Activated CD8-positive, alpha-beta memory T cell treated with anti-CD3 and anti-CD28 coated beads for 4 hours (primary cell): ENCODE data around the gene GLS.
"Not testable (repeated sequence)": the region's sequence is repeated elsewhere in the genome, so short reads cannot be mapped to it uniquely, and the experiment has no call there.

Experiments
- DNase-seq, 2 donors: peaks; one replicate each; pipeline ENCODE4 v3.0.0-alpha.2; 2020; ENCODE audit warnings: low read depth in 2 of 2

The GLS gene

DNA sequence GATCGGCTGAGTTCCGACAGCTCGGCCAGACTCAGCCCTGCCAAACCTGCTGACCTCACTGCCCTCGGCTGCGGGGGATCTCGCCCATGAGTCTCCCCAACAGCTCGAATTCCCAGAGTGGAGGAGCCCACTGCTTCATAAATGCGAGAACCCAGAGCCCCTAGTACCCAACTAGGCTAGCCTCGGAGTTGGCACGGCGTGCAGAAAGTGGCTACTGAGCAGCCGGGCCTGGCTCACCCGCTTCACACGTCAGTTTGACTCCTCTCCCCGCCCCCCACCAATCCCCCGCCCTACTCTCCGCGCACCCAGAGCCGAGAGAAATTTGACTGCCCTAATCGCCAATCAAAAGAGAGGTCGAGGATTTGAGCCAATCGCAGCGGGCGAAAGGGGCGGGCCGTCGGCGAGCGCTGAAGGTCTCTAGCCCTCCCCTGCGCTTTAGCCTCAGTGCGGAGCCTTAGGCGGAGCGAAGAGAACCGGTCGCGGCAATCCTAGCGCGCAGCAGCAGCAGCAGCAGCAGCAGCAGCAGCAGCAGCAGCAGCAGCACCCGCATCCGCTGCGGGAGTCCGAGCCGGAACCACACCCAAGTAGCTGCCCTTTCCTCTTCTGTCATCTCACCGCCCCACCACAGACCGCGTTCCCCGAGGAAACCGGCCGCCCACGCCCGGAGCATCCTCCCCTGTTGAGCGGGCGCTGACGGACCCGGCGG is at the start of gene GLS:
Gene GLS (plus strand): TSS at position 444 of the 706 bp plus-strand sequence. CDS start 264 bp downstream, outside the sequence.
- DNase-seq: peak; percentile 86 to 94

DNA sequence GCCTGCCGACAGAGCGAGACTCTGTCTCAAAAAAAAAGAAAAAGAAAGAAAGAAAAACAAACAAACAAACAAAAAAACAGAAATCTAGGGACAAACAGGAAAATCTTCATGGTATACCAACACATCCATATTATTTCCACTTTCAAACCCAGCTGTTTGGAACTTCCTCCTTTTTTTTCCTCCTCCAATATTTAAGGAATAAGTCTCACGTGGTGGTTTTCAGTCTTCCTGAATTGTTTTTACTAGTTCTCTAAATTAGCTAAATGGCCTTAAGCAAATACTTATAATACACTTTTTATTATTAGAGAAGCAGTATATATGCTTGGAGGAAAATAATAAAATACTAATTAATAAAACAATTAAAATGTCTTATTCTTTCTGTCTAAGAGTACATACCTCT is 48.7 kb upstream of the GLS start:
- no peak for DNase-seq

DNA sequence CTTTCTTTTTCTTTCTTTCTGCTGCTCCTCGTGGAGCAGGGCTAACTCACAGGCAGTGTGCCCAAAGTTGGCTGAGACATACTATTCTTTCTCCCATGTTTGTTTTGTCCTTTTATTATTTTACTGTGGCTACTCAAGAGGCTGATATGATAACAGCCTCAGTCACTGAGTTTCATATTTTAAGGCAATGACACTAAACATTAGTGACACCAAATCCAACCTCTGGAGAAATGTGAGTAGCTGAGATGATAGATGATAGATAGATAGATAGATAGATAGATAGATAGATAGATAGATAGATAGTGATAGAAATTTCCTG is 45.8 kb upstream of the GLS start:
- DNase-seq: no peak

DNA sequence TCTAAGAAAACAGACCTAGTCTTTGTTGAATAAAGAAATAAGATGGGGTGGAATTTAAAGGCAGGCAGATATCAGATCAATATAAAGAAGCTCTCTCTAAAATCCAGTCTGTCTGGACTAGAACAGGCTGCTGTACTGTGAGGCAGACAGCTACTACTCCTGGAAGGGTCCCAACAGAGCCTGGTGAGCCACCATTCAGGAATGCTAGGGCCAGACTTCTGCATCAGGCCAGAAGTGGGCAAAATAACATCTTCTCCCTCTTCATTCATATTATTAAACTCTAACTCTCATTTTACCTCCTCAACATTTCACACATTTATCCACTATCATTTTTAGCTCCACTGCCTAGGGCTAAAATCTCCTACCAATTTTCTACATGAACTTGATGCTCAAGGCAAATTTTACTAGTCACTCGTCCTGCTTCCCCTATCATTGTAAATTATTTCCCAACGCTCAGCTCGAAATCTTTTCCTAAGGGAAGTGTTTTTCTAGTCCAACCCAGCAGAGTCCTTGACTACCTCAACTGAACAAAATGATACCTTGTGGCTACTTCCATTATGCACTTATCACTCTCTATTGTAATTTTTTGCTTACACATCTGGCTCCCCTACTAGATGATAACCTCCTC is 45.2 kb upstream of the GLS start:
- DNase-seq: no peak

DNA sequence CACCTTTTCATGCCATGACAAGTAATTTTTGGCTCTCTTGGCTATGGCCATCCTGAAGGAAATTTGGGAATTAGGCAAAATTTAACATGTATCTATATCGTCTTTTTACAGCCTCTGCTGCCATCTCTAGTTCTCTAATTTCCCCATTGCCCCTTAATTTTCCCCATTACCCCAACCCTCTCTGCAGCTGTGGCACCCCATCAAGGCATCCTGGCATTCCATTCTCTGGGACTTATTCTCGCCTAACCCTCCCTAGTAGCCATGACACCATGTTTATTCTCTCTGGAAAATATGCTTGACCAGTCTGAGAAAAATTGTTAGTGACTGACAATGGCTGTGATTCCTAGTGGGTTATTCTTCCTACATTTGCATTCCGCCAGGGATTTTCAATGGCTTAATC is 43.9 kb upstream of the GLS start:
- no peak for DNase-seq

DNA sequence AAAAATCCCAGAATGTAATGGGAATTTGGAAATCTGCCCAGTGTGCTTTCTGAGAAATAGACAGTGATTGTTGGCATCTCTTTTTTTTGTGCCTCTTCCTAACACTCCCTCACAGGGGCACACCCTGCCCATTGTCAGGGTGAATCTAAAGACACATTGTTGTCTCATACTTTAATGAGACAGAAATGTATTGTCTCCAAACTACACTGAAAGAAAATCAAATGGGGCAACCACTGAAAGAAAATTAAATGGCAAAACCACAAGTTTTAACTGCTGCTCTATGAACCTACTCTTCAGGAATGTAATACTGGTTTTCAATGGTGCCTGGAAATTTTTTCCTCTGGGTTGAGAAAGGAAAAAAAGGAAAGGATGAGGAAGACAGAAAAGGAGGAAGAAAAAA is 43.2 kb upstream of the GLS start:
- no peak for DNase-seq

DNA sequence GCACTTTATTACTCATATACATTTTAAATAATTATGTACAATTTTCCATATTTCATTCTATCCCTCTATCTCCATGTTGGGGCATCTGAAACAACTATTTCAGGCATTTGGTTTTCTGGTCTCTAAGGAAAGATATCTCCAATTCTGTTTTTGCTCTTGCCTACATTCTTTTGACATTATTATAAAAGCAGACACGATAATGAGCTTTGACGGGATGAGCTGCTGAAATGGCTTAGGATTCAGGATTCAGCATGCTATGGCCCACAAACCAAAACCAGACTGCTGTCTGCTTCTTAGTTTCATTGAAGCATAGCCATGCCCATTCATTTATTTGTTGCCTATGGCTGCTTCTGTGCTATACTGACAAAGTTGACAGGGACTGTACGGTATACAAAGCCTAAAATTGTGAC is 42.7 kb upstream of the GLS start:
- no peak for DNase-seq

DNA sequence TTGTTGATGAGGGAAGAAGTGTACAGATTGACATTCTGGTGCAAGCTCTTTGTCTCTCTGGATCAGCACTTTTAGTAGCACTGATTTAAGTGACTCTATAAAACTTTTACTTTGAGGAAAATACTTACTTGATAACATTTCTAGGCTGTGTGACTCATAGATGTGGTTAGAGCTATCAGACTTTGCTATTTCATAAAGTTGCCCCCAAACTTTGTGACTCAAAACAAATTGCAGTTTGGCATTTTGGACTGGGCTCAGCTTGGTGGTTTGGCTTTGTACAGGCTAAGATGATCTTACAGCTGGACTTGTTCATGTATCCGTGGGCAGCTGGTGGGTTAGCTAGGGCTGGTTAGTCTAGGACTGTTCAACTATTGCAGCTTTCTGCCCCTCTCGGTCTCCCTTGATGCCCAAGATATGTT is 42.1 kb upstream of the GLS start:
- DNase-seq: no peak

DNA sequence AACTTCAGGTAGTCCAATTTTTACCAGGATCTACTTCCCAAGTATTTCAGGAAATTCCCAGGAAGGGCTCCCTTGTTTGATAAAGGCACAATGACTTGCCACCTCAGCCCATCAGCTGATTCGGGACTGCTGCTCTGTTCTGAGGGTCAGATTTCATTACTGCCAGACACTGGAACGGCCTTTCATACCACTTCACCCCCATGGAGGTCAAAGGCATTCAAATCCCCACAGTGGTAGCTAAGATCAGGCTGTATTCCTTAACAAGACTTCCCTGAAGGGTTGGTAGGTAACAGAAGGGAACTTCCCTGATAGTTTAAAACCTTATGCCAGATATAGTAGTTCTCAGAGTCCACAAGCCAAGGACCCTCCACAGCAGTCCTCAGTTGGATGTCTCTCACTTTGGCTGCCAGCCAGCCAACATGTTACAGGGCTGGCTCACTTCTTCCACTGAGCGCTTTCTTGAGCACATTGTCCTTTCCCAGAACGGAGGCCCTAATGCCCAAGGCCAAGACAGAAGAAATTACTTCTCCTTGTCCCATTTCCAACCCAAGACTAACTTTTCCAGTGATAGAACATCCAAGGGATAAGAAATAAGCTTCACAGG is 40.0 kb upstream of the GLS start:
- DNase-seq: no peak

DNA sequence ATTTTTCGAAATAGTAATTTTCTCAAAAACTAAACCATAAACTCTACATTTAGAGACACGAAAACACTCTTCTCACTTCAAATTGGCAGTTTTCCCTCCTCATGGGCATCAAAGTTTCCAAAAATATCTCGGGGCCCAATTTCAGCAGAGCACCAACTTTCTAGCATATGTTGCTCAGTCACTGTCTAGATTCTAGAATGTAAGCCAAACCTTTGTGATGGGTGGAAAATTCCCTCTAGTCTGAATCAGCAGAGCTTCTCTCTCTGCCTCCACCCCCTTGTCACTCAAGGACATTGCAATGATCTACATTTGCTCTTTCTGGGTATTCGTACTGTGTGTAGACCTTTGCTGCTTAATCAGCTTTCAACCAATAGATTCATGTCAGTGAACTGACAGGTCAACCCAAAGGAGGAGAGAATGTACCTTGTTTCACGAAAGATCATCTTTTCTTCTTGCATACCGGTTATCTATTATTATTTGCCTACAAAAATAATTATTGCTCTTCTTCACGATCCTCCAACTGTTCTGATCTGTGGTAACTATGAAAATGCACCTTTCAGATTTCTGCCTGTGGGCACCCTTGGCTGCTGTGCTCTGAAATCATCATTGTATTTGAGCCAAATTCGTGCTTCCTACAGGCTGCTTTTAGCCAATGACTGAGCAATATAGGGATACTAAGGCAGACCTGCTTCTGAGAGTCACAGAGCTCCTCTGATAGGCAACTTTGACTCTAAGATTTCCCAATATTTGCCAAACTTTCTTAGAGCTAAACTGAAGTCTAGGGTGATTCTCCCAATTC is 38.7 kb upstream of the GLS start:
- DNase-seq: no peak

DNA sequence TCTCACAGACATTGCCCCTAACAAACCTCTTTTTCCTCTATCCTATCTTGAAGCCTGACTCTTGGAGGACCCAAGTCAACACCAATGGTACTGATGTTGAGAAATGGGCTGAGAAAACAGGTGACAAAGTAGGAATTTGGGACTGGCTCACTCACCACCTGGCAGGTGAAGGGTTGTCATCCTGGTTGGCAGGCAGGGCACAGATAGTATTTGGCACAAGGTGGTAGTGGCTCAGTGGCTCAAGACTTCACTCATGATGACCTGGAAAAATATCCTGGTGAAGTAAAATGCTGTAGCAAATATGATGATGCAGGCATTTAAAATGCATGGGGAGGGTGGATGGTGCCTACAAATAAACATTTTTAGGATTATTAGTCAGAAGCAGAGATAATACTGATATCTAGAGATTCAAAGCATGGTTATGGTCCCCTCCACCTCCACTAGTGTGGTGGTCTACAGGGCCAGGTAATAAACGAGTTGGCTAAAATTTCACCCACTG is 38.0 kb upstream of the GLS start:
- DNase-seq: no peak

DNA sequence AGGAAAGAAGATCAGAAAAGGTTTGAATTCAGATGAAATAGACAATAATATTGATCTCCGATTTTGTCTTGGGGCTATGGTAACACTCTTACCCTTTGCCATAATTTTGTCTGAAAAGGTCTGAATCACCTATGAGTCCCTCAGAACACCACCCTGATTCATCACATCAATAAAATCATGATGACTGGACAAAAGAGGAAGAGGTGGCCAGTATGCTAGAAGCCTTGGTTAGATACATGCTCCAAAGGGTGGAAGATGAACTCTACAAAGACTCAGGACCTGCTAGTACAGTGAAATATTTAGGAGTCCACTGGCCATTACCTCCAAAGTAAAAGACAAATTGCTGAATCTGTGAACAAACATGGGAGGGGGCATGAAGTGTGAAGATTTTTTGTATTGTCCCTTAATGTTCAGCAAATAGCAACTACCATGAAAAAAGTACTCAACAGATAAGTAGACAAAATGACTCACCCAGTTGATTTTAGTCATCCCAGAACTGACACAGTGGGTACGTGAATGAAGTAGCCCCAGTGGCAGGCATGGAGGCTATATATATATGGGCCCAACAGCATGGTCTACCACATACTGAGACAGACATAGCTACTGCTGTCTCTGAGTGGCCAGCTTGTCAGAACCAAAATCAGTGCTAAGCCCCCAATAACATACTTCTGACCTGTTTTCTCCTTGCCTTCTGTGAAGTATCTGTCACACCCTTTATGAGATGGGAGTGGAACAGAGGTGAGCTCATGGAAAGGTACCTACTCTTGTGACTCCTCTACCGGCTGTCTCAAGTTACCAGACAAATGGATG is 36.5 kb upstream of the GLS start:
- no peak for DNase-seq

DNA sequence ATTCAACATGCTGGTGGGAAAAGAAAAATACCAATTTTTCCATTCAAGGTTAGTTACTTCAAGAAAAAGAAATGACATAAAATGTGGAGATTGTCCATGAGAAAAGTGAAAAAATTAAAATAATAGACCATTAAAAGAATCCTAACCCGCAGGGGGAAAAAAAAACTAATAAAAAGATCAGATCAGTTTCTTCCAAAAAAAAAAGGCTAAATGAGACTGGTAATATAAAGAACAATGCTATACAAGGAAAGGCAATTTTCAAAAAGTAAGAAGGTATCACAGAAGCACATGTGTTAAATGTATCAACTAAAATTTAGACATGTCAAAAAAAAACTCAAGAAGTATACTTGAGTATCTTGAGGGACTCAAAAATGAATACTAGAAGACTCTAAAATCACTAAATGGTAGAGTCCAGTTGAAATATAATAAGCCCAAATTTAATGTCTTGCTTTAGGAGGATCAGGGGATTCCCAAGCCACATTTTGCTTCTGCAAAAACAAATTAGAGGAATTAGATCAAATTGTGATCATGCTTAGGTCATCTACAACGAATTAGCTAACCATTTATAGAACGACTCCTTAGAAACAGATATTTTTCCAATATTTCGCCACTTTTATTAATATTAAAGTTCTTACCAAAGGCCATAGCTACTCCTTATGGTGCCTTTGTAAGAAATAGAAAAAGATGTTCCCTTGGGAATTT is 35.8 kb upstream of the GLS start:
- no peak for DNase-seq

DNA sequence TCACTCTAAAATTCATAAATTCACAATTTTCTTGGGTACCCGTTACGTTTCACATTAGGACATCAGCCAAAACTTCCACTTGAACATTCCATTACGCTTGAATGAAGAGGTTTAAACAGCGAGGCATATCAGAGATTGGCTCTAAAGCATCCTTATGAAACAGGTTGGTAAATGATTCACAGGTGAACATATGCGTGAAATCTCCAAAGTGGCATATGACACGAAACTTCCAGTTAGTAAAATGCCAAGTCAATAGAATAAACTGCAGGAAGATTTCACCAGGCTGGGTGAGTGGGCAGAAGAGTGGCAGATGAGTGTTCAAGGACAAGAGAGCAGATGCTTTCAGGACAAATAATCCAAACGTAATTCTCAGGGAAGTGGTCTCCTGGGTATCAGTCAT is 33.9 kb upstream of the GLS start:
- DNase-seq: no peak

DNA sequence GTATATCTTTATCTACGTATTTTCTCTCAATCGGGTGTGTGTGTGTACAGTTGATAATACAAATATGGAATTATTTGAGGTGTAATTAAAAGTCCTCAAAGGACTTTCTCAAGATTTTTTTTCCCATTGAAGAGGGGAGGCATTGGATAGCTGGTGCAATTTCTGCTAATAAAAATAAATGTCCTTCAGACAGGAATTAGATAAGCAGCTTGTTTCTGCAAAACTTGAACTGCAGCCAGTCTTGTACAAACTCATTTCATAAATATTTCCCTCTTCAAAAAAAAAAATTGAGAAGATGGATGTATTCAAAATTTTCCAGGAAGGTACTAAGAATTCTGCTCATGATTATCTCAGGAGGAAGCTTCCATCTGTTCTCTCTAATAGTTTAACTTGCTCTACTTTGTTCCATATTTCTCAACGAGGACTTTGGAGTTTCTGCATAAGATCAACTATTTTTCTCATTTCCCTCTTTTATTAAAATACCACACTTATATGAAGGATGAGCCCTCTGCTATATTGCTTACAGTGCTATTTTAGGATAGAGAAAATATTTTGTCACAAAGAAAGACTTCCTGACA is 33.0 kb upstream of the GLS start:
- DNase-seq: no peak

DNA sequence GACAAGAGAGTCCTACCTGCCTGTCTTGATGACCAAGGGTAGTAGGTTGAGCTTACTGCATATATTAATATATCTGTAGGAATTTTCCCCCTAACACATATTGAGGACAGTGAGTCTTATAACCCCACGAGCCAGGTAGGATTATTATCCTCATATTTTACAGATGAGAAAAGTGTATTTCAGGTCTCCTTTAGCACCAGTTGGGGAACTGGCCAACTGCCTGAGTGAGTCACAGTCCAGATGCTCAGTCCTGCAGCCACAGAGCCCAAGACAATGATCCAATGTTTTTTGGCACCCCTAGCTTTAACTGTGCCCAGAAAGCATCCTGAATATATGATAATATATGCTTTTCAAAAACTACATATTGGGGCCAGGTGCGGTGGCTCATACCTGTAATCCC is 30.8 kb upstream of the GLS start:
- no peak for DNase-seq

DNA sequence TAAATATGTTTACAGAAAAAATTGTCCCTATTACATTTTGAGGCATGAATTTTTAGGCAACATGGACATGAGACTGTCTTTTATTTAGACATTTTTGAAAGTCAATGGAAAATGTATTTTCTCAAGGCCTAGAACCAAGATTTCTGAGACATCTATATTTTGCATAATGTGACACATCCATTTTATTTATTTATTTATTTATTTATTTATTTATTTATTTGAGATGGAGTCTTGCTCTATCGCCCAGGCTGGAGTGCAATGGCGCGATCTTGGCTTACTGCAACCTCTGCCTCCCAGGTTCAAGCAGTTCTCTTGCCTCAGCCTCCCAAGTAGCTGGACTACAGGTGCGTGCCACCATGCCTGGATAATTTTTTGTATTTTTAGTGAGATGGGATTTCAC is 27.6 kb upstream of the GLS start:
- DNase-seq: not testable (repeated sequence)

DNA sequence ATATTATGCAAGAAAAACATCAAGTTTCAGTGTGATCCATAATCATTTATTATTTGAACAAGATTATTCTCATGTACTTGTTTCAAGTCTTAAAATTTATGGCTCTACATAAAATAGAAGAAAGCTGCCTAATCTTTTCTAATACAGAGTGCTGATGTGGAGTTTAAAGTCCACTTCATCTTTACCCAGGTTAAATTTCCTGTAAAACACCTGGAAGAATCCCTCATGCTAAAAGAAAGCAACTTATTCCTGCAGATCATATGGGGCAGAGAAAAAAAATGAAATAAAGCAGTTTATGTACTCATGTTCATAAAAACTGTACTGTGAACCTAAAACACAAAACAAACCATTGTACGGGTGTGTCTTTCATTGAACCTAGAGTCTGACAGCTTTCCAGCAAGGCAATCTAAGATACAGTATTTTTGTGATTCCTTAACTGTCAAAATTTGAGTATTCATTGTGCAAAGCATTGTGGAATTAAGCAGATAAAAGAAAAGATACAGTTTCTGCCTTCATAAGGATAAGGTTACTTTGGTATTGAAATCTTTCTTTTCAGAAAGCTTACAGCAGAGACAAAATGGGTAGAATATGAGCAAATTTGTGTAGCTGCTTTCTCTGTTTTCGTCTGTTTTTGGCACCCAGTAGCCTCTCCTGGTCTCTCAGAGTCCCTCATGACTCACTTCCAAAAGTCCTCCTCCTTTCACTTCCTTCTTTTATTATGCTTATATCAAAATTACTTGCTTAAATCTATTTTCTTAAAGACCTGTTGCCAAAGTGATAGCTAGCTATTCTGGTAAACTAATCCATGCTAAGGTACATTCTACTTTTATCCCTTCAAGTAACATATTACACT is 26.9 kb upstream of the GLS start:
- no peak for DNase-seq

DNA sequence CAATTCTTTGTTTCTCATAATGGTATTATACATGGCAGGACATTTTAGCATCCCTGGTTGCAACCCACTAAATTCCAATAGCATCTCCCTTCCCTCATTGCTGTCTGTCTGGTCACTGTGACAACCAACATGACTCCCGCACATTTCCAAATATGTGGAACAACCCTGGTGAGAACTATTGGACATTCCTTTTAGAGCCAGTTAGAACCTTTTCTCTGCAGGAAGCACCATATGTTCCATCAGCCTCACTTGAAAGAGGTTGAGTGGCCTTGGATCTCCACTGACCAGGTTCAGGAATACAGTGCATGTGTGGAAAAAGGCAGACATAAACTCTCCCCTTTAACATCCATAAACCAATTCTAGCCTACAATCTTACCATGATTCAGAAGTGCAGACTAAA is 25.9 kb upstream of the GLS start:
- DNase-seq: no peak

DNA sequence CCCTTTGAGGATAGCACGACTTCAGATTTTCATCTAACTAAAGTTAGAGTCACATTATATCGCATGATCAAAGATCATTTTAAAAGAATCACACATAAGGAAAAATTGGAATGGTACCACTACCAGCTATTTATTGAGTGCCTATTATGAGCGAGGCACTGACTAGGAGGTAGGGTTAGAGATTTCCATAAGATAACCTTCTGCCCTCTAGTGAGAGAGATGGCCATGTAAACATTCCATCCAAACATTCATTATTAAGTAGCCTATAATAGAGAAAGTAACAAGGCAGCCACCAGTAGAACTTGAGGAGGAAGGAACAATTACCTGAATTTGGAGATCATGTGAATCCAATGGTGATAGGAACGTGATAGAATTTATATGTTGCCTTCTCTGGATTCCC is 25.4 kb upstream of the GLS start:
- no peak for DNase-seq
